Measurements from ENCODE around the gene NPAT. TPM values are rescaled to one million over a fixed set of nuclear protein-coding genes. Genes with fewer than 3 reads are reported as not detected.

NPAT gene
- total and polyA plus RNA-seq, 4 donors, result 1.6 to 12.7 (median 5.9) TPM

GRCh38 chr11:108218455-108218854, 4.0 kb downstream of the NPAT start:
- Histone ChIP-seq H3K4me3 (ENCODE audit: low read depth in 1 of 3, low read length in 3 of 3) (no peak overlapping the region), H3K9ac (ENCODE audit: low read depth in 1 of 2, low read length in 2 of 2) (no peak overlapping the region), H3K36me3 (ENCODE audit: control insufficient read depth in 4 of 4, insufficient read depth in 3 of 4, low read depth in 1 of 4, low read length in 3 of 4) (peaks cover 0 to 2% (median 0%) of the 10 kb centered on the region in 4 donors), H3K4me1 (ENCODE audit: control insufficient read depth in 4 of 4, insufficient read depth in 4 of 4, low read length in 3 of 4) (peaks cover 4 to 17% (median 7%) of the 10 kb centered on the region in 4 donors), H3K9me3 (ENCODE audit: control insufficient read depth in 4 of 4, low read length in 3 of 4) (no peaks in the 10 kb centered on the region), H3K27ac (ENCODE audit: low read depth in 1 of 2, low read length in 2 of 2) (no peak overlapping the region), H3K27me3 (ENCODE audit: control insufficient read depth in 4 of 4, insufficient read depth in 4 of 4, low read length in 3 of 4) (no peaks in the 10 kb centered on the region)
- TF ChIP-seq RXRA (IDR thresholded peaks at IDR 0.05), result no peak
- no peak for TF ChIP-seq MAX (IDR thresholded peaks at IDR 0.05)
- no peak for TF ChIP-seq EGR1 (IDR thresholded peaks at IDR 0.05; ENCODE audit: low read depth in 2 of 2)
- TF ChIP-seq NR2F2 (IDR thresholded peaks at IDR 0.05), result no peak
- TF ChIP-seq FOXA1 (IDR thresholded peaks at IDR 0.05), result no peak
- no peak for TF ChIP-seq JUND (IDR thresholded peaks at IDR 0.05)
- TF ChIP-seq RAD21 (IDR thresholded peaks at IDR 0.05), result no peak
- TF ChIP-seq FOXA2 (IDR thresholded peaks at IDR 0.05), result no peak
- TF ChIP-seq SP1 (IDR thresholded peaks at IDR 0.05), result no peak
- TF ChIP-seq YY1 (IDR thresholded peaks at IDR 0.05), result no peak
- no peak for TF ChIP-seq REST (IDR thresholded peaks at IDR 0.05)
- no peak for TF ChIP-seq ZBTB33 (IDR thresholded peaks at IDR 0.05)
- TF ChIP-seq CTCF (IDR thresholded peaks at IDR 0.05; ENCODE audit: low read depth, low read length, missing input control), result no peak
- TF ChIP-seq GABPA (IDR thresholded peaks at IDR 0.05 in 1 of 2, conservative IDR thresholded peaks at IDR 0.05 in 1 of 2), result no peak
- 75% methylated on average over 2 of the region's 2 CpGs for WGBS
- no peak for DNase-seq (ENCODE audit: low spot score)

GRCh38 chr11:108216988-108217387, 5.5 kb downstream of the NPAT start:
- TF ChIP-seq NR2F2 (IDR thresholded peaks at IDR 0.05) (no peak), FOXA2 (IDR thresholded peaks at IDR 0.05) (no peak), FOXA1 (IDR thresholded peaks at IDR 0.05) (no peak), ATF3 (IDR thresholded peaks at IDR 0.05) (no peak), MAX (IDR thresholded peaks at IDR 0.05) (no peak), TAF1 (conservative IDR thresholded peaks at IDR 0.05) (no peak), HNF4A (conservative IDR thresholded peaks at IDR 0.05) (no peak), JUND (IDR thresholded peaks at IDR 0.05) (no peak), REST (IDR thresholded peaks at IDR 0.05) (no peak)
- Histone ChIP-seq H3K36me3 (ENCODE audit: control insufficient read depth in 4 of 4, insufficient read depth in 3 of 4, low read depth in 1 of 4, low read length in 3 of 4) (peaks cover 0 to 3% (median 0%) of the 10 kb centered on the region in 4 donors), H3K9ac (ENCODE audit: low read depth in 1 of 2, low read length in 2 of 2) (no peak overlapping the region), H3K4me1 (ENCODE audit: control insufficient read depth in 4 of 4, insufficient read depth in 4 of 4, low read length in 3 of 4) (peaks cover 4 to 17% (median 7%) of the 10 kb centered on the region in 4 donors), H3K4me3 (ENCODE audit: low read depth in 1 of 3, low read length in 3 of 3) (no peak overlapping the region), H3K27me3 (ENCODE audit: control insufficient read depth in 4 of 4, insufficient read depth in 4 of 4, low read length in 3 of 4) (no peaks in the 10 kb centered on the region), H3K27ac (ENCODE audit: low read depth in 1 of 2, low read length in 2 of 2) (no peak overlapping the region), H3K9me3 (ENCODE audit: control insufficient read depth in 4 of 4, low read length in 3 of 4) (no peaks in the 10 kb centered on the region)
- no peak for DNase-seq (ENCODE audit: low spot score)
- WGBS, result 43% methylated on average over 4 of the region's 4 CpGs

Measured in liver (tissue), 9 donors.